Measurements from ENCODE around the gene SRP54. TPM values are rescaled to one million over a fixed set of nuclear protein-coding genes. Genes with fewer than 3 reads are reported as not detected.

SRP54 gene
- total and polyA plus RNA-seq, 2 of the 13 experiments (the other 11 are each of a cell fraction or from before 2014, with no cell fraction given), result 42.2 to 207 TPM

GRCh38 chr14:35046048-35046750 is 63.4 kb downstream of the SRP54 start, which contains the start of gene FAM177A1 (continued):
- TF ChIP-seq, protein P1, sequence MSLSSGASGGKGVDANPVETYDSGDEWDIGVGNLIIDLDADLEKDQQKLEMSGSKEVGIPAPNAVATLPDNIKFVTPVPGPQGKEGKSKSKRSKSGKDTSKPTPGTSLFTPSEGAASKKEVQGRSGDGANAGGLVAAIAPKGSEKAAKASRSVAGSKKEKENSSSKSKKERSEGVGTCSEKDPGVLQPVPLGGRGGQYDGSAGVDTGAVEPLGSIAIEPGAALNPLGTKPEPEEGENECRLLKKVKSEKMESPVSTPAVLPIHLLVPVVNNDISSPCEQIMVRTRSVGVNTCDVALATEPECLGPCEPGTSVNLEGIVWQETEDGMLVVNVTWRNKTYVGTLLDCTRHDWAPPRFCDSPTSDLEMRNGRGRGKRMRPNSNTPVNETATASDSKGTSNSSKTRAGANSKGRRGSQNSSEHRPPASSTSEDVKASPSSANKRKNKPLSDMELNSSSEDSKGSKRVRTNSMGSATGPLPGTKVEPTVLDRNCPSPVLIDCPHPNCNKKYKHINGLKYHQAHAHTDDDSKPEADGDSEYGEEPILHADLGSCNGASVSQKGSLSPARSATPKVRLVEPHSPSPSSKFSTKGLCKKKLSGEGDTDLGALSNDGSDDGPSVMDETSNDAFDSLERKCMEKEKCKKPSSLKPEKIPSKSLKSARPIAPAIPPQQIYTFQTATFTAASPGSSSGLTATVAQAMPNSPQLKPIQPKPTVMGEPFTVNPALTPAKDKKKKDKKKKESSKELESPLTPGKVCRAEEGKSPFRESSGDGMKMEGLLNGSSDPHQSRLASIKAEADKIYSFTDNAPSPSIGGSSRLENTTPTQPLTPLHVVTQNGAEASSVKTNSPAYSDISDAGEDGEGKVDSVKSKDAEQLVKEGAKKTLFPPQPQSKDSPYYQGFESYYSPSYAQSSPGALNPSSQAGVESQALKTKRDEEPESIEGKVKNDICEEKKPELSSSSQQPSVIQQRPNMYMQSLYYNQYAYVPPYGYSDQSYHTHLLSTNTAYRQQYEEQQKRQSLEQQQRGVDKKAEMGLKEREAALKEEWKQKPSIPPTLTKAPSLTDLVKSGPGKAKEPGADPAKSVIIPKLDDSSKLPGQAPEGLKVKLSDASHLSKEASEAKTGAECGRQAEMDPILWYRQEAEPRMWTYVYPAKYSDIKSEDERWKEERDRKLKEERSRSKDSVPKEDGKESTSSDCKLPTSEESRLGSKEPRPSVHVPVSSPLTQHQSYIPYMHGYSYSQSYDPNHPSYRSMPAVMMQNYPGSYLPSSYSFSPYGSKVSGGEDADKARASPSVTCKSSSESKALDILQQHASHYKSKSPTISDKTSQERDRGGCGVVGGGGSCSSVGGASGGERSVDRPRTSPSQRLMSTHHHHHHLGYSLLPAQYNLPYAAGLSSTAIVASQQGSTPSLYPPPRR (CRISPR knock-in tag; IDR thresholded peaks at IDR 0.05; ENCODE audit: borderline replicate concordance), result peak; percentile 45; the same call in 1 of the 2 replicates
- peak; percentile 61 for TF ChIP-seq ZNF335 (CRISPR knock-in tag; IDR thresholded peaks at IDR 0.05)
- TF ChIP-seq, protein P2, sequence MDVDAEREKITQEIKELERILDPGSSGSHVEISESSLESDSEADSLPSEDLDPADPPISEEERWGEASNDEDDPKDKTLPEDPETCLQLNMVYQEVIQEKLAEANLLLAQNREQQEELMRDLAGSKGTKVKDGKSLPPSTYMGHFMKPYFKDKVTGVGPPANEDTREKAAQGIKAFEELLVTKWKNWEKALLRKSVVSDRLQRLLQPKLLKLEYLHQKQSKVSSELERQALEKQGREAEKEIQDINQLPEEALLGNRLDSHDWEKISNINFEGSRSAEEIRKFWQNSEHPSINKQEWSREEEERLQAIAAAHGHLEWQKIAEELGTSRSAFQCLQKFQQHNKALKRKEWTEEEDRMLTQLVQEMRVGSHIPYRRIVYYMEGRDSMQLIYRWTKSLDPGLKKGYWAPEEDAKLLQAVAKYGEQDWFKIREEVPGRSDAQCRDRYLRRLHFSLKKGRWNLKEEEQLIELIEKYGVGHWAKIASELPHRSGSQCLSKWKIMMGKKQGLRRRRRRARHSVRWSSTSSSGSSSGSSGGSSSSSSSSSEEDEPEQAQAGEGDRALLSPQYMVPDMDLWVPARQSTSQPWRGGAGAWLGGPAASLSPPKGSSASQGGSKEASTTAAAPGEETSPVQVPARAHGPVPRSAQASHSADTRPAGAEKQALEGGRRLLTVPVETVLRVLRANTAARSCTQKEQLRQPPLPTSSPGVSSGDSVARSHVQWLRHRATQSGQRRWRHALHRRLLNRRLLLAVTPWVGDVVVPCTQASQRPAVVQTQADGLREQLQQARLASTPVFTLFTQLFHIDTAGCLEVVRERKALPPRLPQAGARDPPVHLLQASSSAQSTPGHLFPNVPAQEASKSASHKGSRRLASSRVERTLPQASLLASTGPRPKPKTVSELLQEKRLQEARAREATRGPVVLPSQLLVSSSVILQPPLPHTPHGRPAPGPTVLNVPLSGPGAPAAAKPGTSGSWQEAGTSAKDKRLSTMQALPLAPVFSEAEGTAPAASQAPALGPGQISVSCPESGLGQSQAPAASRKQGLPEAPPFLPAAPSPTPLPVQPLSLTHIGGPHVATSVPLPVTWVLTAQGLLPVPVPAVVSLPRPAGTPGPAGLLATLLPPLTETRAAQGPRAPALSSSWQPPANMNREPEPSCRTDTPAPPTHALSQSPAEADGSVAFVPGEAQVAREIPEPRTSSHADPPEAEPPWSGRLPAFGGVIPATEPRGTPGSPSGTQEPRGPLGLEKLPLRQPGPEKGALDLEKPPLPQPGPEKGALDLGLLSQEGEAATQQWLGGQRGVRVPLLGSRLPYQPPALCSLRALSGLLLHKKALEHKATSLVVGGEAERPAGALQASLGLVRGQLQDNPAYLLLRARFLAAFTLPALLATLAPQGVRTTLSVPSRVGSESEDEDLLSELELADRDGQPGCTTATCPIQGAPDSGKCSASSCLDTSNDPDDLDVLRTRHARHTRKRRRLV (CRISPR knock-in tag; IDR thresholded peaks at IDR 0.05), result peak; percentile 95
- no peak for TF ChIP-seq NR2F6 (IDR thresholded peaks at IDR 0.05)
- peak; percentile 35; the same call in 1 of the 2 replicates for TF ChIP-seq NR2F6 (CRISPR knock-in tag; IDR thresholded peaks at IDR 0.05)
- TF ChIP-seq ZNF253 (CRISPR knock-in tag; IDR thresholded peaks at IDR 0.05; ENCODE audit: borderline replicate concordance), result peak; percentile 97
- no peak for TF ChIP-seq RFX1 (IDR thresholded peaks at IDR 0.05)
- TF ChIP-seq TARDBP (CRISPR knock-in tag; IDR thresholded peaks at IDR 0.05), result peak; percentile 97
- TF ChIP-seq CHCHD3 (CRISPR knock-in tag; IDR thresholded peaks at IDR 0.05), result peak; percentile 80
- peak; percentile 98 for TF ChIP-seq ZNF547 (CRISPR knock-in tag; IDR thresholded peaks at IDR 0.05)
- TF ChIP-seq ZNF644 (CRISPR knock-in tag; IDR thresholded peaks at IDR 0.05; ENCODE audit: low read depth), result peak; percentile 54
- TF ChIP-seq TSC22D2 (CRISPR knock-in tag; IDR thresholded peaks at IDR 0.05; ENCODE audit: borderline replicate concordance), result peak; percentile 76; the same call in 1 of the 2 replicates
- TF ChIP-seq, protein P3, sequence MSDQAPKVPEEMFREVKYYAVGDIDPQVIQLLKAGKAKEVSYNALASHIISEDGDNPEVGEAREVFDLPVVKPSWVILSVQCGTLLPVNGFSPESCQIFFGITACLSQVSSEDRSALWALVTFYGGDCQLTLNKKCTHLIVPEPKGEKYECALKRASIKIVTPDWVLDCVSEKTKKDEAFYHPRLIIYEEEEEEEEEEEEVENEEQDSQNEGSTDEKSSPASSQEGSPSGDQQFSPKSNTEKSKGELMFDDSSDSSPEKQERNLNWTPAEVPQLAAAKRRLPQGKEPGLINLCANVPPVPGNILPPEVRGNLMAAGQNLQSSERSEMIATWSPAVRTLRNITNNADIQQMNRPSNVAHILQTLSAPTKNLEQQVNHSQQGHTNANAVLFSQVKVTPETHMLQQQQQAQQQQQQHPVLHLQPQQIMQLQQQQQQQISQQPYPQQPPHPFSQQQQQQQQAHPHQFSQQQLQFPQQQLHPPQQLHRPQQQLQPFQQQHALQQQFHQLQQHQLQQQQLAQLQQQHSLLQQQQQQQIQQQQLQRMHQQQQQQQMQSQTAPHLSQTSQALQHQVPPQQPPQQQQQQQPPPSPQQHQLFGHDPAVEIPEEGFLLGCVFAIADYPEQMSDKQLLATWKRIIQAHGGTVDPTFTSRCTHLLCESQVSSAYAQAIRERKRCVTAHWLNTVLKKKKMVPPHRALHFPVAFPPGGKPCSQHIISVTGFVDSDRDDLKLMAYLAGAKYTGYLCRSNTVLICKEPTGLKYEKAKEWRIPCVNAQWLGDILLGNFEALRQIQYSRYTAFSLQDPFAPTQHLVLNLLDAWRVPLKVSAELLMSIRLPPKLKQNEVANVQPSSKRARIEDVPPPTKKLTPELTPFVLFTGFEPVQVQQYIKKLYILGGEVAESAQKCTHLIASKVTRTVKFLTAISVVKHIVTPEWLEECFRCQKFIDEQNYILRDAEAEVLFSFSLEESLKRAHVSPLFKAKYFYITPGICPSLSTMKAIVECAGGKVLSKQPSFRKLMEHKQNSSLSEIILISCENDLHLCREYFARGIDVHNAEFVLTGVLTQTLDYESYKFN (CRISPR knock-in tag; conservative IDR thresholded peaks at IDR 0.05), result peak; percentile 66; the same call in 1 of the 2 replicates
- TF ChIP-seq CEBPB (IDR thresholded peaks at IDR 0.05; ENCODE audit: borderline replicate concordance, low read depth, low read length), result 0 out of 2 replicates have a peak, but pooled peaks have one; percentile 2
- peak; percentile 79 for TF ChIP-seq ZBTB20 (CRISPR knock-in tag; IDR thresholded peaks at IDR 0.05; ENCODE audit: borderline replicate concordance, low read depth)
- TF ChIP-seq ZNF737 (CRISPR knock-in tag; IDR thresholded peaks at IDR 0.05; ENCODE audit: borderline replicate concordance), result no peak
